Stimulated activated CD8-positive, alpha-beta memory T cell treated with anti-CD3 and anti-CD28 coated beads, Interleukin-12 subunit alpha, Interleukin-12 subunit beta, amount 100 ng/mL, for 24 hours (primary cell): ENCODE data around the gene YWHAH.
"Not testable (repeated sequence)": the region's sequence is repeated elsewhere in the genome, so short reads cannot be mapped to it uniquely, and the experiment has no call there.

Experiments used
- DNase-seq: peaks from one replicate; pipeline ENCODE4 v3.0.0-alpha.2; 2020; ENCODE audit errors: extremely low read depth

Gene YWHAH

DNA sequence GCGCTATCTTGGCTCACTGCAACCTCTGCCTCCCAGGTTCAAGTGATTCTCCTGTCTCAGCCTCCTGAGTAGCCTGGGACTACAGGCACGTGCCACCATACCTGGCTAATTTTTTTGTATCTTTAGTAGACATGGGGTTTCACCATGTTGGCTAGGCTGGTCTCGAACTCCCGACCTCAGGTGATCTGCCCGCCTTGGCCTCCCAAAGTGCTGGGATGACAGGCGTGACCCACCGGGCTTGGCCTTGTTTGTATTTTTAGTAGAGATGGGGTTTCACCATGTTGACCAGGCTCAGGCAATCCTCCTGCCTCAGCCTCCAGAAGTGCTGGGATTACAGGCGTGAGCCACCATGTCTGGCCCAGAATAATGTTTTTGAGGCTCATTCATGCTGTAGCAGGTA lies 37.6 kb downstream of the YWHAH start:
- not testable (repeated sequence) for DNase-seq

DNA sequence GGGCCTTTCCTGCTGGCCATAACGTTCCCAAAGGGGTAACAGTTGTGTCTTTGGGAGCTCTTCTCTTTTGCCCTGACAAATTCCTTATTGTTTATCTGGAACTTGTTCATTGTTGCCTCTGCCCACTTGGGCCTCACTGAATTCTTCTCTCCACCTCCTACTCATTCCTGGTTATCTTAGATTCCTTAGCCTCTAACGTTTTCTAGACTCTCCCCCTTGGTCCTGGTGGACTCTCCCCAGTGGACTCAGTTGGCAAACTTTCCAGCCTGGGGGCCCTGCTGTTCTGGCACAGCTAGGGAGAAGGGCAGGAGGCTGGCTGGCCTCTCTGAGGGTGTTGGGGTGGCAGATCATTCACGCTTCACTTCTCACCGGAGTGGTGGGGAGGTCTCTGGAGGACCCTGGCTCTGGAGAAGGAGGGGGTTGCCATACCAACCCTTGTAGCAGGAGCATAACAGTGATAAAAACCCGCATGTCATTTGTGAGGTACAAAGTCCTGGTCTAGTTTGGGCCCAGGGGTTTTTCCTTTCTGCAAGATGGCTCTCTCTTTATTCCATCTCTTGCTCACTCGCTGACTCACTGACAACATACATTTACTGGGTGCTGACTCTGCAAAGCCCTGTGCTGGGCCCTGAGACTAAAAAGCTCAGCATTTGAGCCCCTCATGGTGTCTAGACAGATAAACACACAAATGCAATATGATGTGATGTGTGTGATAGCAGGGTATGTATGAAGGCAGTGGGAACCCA lies 39.7 kb downstream of the YWHAH start:
- DNase-seq = no peak

DNA sequence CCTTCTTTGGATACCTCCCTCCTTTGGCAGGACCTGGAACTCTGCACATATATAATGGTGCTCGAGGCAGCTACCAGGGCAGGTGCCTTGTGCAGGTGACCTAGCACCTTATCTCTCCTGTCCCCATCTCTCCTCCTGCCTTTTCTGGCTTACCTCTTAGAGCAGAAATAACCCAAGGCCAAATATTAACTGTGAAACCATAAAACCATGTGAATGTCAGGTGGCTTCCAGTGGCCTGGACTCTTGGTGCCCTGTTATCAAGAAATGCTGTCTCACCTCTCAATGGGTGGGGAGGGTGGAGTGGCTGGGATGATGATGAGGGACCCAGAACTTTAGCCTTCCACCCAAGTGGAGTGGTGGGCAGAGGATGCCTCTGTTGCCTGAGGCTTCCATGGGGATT lies 42.9 kb downstream of the YWHAH start:
- no peak for DNase-seq

DNA sequence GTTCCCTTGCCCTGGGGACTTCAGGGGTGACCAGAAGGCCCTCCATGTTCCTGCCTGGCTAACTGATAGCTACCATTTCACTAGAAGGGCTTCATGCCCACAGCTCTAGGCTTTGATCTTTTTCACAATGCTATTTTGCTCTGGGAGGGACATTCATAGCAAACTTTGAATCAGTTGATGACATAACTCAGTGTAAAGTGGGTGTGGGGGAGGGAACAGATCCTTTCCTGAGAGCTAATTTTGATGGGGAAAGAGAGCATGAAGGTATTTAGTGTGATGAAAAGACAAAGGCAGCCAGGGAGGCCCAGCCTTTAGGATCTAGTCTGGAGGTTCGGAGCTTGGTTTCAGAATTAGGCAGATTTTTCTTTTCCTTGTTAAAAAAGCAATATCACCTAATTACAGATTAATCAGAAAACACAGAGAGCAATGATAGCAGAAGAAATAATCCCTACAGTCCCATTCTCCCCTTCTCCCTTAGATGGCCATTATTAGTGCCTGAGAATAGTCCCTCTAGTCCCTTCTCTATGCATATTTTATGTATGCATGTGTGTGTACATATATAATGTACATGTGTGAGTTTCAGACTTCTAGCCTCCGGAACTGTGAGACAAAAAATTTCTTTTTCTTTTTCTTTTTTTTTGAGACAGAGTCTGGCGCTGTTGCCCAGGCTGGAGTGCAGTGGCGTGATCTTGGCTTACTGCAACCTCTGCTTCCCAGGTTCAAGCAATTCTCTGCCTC lies 46.9 kb downstream of the YWHAH start:
- DNase-seq = no peak

- no peak for DNase-seq
These were observed 50.7 kb downstream of the YWHAH start for GRCh38 chr22:31995046-31995445.

DNA sequence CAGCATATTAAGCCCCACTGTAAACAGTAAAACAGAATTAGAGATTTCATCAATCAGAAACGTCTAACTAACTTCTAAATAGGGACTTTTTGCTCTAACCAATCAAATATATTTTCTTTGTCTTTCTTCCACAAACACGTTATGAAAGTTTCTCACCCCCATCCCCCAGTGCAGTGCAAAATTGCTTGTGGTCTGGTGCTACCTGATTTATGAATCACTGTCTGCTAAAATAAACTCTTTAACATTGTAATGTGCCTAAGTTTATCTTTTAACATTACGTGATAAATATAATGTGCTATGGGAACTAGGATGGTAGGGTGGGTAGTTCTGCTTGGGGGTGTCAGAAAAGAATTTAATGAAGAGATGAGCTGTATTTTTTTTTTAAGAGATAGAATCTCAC lies 51.5 kb downstream of the YWHAH start:
- DNase-seq = no peak

- DNase-seq = no peak
These were observed 54.5 kb downstream of the YWHAH start for GRCh38 chr22:31998784-31999385.

- DNase-seq = no peak
These were observed 55.8 kb downstream of the YWHAH start for GRCh38 chr22:32000181-32000580.

DNA sequence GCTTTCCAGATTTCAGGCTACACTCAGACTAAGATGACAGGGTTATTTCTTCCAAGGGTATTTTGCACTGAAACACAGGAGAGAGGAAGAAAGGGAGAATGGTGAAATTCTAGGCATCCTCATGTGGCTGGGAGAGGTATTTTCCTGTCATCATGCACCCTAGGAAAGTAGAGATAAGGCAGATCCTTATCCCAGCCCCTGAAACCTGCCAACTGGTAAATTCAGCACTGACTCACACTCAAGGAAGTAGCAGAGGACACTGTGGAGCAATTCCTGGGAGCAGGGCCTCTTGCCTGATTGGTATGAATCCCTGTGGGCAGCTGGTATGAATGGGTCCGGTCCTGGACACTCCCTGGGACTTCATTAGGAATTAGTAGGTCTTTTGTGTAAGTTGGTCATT lies 61.1 kb downstream of the YWHAH start:
- DNase-seq = no peak
